GM21529 (cell line): ENCODE measurements around the gene NARS2.

Source experiments
- ATAC-seq: cut with Tn5 transposase; IDR thresholded peaks from one replicate; pipeline ENCODE4 v1.9.1; 2021; ENCODE audit not compliant: unreplicated experiment

The NARS2 gene

GRCh38 chr11:78449866-78450265 is 124.8 kb downstream of the NARS2 start:
- ATAC-seq = no peak

DNA sequence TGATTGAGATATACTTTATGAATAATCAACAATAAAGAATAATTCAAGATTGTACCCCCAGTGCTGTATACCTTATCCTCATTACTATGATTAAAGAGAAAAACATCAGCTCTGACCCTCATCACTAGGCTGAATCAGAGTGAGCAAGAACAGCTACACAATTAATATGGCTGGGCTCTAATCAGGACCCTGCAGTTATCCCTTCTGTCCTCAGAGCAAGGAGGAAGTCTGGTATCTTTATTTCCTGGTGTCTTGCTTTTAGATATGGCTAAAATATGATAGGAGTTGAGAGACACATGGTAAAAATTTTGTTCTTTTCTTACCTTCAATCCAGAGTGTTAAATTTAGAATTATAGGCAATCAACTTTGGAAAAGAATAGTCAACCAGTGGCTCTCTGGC is 128.5 kb downstream of the NARS2 start:
- ATAC-seq = no peak

DNA sequence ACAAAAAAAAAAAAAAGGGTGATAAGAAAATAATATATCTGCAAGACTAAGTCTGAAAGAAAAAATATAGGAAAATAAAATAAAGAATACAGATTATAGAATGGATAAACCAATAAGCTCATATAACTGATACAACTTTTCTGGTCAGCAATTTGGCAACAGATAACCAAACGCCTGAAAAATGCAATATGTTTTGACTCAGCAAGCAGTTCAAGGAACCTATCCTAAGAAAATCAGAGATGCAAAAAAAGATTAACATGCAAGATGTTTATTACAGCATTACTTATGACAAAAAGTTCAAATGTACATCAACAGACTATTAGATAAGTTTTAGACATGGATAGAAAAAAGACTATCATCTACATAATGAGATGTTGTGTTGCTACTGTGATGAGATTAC is 129.9 kb downstream of the NARS2 start:
- ATAC-seq = no peak

GRCh38 chr11:78441956-78442355 is 132.7 kb downstream of the NARS2 start:
- no peak for ATAC-seq

DNA sequence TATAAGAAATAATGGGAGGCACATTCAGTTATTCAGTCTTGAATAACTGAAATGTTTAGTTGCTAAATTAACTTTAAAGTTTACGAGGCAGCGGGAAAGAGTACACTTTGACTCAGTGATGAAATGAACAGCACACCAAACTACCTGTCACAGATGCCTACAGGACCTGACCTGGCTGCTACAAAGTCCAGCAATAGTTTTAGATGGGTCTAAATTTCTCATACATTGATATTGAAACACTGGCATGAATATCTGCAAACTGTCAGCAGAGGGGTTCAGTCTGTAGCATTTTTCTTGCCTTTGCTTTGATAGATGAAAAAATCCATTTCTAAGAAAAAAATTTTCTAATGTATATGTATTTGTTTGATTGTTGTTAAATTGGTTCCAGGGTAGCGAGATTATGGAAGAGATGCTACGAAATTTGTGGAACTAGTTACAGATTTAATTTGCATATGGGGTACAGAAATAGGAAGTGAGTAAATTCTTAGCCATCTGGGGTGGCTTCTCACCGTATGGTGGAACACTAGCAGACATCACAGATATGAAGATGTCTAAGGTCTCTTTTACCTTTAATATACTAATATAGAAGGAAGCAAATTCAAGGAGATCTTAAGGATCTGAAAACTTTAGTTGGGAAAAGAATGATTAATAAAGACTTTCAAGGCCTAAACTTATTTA is 136.2 kb downstream of the NARS2 start:
- ATAC-seq = peak; percentile 90

GRCh38 chr11:78432956-78433355 is 141.7 kb downstream of the NARS2 start:
- ATAC-seq = no peak

DNA sequence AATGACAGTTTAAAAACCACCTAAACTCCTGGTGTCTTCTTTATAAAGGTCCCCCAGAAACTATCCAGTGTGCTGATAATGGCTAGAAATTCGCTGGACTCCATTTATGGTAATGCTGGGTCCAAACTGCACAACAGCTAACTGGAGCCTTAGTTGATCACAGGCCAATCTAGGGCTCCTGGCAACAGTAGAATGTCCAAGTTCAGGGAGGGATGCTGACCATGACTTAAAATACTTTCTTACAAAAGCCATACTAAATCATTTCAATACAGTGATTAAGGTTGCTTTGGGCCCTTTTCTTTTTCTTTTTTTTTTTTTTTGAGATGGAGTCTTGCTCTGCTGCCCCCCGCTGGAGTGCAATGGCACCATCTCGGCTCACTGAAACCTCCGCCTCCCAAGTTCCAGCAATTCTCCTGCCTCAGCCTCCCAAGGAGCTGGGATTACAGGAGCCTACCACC is 142.6 kb downstream of the NARS2 start:
- ATAC-seq = no peak

GRCh38 chr11:78429660-78430059 is 145.0 kb downstream of the NARS2 start:
- ATAC-seq = peak; percentile 29

- no peak for ATAC-seq
Observed at GRCh38 chr11:78429209-78429608, 145.5 kb downstream of the NARS2 start.

DNA sequence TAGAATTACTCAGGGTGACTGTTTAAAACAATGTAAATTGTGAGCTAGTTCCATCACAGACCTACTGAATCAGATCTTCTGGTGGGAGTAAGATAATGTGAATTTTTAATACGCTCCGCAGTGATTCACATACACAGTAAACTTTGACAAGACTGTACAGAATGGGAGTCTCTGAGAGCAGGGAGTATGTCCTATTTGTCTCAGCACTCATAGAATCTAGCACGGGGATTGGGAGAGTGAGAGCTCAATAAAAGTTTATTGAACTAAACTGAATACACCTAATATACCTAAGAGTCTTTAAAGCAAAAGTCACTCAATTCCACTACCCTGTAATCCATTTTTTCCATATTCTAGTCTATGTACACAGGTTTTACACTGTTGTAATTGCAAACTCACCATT is 145.9 kb downstream of the NARS2 start:
- ATAC-seq = no peak

DNA sequence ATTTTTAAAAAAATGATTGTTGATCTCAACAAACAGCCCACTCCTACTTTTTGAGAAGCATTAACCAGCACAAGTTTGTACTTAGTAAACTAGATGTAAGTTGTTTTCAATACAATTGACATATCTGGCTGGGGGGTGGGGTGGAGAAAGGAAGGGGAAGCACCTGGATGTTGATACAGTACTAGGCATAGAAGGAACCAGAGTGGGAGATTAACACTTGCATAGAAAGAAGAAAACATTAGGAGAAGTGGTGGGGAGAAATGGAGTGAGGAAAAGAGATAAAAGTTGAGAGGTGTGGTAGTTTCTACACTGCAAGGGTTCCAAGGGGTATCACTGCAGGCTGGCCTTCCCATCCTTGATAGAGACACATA is 146.4 kb downstream of the NARS2 start:
- no peak for ATAC-seq

DNA sequence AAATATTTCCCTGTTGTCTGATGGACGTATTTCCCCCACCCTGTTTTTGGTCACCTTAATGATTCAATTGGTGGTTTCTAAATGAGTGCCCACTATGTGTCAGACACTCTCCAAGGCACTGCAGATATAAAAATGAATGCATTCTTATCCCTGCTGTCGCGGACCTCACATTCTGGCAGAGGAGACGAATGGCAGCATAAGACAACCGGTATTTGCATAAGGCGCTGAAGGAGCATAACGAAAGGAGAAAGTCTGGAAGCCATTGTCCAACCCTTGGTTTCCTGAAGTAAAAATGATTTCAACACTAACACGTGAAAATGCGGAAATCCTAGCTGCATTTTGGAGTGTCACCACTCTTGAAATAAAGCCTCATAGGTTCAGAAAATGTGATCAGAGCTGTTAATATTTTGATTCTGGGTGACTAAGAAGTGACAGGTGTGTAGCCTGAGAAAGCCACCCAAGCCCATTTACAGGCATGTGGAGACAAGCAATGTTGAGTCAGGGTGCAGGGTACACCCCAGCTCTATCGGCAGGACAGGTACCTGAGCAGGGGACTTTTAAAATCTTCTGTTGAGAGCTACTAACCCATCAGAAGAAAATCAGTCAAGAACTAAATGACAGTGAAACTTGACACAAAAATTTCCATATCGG is 146.9 kb downstream of the NARS2 start:
- ATAC-seq = peak; percentile 32

GRCh38 chr11:78426845-78427244 is 147.8 kb downstream of the NARS2 start:
- ATAC-seq = no peak

DNA sequence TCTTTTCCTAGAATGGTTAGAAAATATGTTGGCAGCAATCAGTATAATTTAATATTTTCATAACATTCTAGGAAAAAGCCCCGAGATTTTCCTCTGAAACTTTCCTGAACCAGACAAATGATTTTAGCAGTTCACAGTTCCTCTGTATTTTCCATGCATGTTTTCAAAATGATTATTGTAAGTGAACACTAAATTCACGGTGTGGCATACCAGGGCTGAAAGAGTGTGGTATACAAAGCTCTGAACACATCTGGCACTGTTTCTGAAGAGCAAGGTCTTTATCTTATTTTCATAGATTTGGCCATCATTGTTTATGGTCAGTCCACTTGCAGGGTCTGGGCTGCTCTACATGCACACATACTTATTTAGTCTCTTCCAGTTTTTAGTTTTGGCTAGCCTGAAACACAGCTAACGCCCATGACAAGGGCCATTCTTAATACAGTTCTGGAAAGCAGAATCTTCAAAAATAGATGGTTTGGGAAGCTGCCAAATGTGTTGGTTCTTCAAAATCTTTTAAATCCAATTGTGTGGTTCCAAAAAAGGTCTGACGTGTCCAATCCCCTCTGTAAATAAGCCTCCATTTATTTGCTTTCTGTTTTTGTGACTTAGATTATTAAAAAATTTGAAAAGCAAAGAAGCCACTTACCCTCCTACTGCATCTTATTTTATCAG is 149.1 kb downstream of the NARS2 start:
- ATAC-seq = no peak

GRCh38 chr11:78424334-78425270 is 150.1 kb downstream of the NARS2 start:
- ATAC-seq = peak; percentile 46

GRCh38 chr11:78423241-78423640 is 151.4 kb downstream of the NARS2 start:
- no peak for ATAC-seq

DNA sequence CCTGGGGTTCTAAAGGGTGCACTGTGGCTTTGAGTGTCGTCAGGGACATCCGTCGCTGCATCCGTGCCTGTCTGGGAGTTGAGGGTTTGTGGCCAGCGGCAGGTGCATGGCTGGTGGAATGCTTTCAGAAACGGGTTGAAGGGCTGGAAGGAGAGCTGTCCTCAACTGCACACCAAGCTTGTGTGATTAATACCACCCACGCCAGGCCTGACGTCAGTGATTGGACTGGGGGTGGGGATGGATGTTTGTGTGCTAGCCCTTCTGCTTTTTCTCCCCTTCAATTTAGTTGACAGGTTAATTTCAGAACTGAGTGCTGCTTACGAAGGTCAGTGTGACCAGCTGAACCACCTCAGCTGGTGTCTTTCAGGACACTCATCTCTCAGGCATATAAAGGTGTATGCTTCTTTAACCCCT is 153.9 kb downstream of the NARS2 start:
- ATAC-seq = no peak

- ATAC-seq = no peak
Observed at GRCh38 chr11:78420255-78420764, 154.4 kb downstream of the NARS2 start.

GRCh38 chr11:78419327-78419726 is 155.3 kb downstream of the NARS2 start:
- no peak for ATAC-seq

DNA sequence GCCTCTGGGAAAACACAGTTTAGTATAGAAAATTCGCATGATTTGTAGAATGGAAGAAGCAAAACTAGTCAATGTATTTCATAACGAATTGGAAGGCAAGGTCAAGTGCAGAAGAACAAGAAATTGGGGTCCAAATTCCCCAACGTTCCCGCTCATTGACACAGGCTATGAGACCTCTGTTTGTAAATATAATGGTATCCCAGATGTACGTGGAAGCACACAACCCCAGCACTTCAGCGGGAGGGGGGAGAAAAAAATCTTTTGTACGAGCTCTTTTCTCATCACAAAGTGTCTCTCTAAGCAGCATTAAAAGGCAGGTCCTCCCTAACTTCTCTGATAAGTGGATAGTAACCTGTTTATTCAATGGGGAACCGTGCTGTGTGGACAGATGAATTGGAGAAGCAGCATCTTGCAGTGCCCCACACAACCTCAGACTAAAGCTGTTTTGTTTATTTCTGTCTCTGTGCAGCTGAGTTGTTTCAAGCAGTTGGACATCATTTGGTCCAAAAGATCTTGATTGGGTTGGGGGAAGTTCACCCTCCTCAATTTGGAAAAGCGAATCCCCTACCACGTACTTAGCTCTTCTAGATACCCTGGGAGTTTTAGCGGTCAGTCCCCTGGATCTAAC is 156.0 kb downstream of the NARS2 start:
- no peak for ATAC-seq
